Gastroesophageal sphincter (tissue), 3 donors: ENCODE measurements around the gene SEC61G.

Source experiments
- CTCF ChIP-seq, 4 experiments: fragments of 200-600 bp in 2 of 4; fragments of 450-650 bp in 2 of 4; sonication (generic) in 1 of 4; IDR thresholded peaks; one replicate each; pipeline ENCODE4 v1.5.1; 2017 to 2019; ENCODE audit warnings: antibody characterized with exemption in 4 of 4, mild to moderate bottlenecking in 2 of 4, moderate library complexity in 2 of 4
- POLR2A ChIP-seq, 2 donors: fragments of 450-650 bp; IDR thresholded peaks; one replicate each; pipeline ENCODE4 v1.6.1; 2017; ENCODE audit warnings: antibody characterized with exemption in 2 of 2, mild to moderate bottlenecking in 2 of 2, moderate library complexity in 1 of 2

GRCh38 chr7:54773472-54774399 is 14.7 kb upstream of the SEC61G start:
- TF ChIP-seq CTCF (IDR thresholded peaks at IDR 0.05): peak; percentile 72 to 87 (median 82)
- no peak for TF ChIP-seq POLR2A (IDR thresholded peaks at IDR 0.05)
